Measurements from ENCODE around the gene LGALS14. TPM values are rescaled to one million over a fixed set of nuclear protein-coding genes. Genes with fewer than 3 reads are reported as not detected.

Gene LGALS14
- total RNA-seq, 4 donors from 2014 or later = not detected

DNA sequence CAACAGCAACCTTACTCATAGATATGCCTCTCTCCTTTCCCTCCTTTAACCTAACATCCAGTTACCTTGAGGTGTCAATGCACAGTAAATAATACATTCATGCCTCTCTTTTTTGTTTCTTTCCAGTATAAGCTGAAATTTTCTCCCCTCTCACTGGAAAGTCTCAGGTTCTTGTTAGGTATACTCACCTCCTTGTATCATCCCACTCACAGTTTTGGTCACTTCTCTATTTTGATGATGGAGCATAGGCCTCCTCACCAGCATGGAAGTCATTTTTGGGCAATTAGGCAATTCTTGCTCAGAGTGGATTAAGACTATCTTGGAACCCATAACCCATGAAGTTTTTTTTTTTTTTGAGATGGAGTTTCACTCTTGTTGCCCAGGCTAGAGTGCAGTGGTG is 5.7 kb upstream of the LGALS14 start:
- in situ Hi-C loops (cut with MboI; ENCODE audit: low pct_ligation_motif_present in 1 of 4, low pct_unique_long_range_greater_than_20kb in 1 of 4, low sequenced_read_pairs in 3 of 4) (no loop called here), intact Hi-C loops (cut with DNase I; ENCODE audit: low total_unique reads) (no loop called here)
- TF ChIP-seq POLR2AphosphoS5 (IDR thresholded peaks at IDR 0.05) (no peak), POLR2A (IDR thresholded peaks at IDR 0.05) (no peak), EP300 (IDR thresholded peaks at IDR 0.05; ENCODE audit: low read depth) (no peak)
- TF ChIP-seq, protein P1, sequence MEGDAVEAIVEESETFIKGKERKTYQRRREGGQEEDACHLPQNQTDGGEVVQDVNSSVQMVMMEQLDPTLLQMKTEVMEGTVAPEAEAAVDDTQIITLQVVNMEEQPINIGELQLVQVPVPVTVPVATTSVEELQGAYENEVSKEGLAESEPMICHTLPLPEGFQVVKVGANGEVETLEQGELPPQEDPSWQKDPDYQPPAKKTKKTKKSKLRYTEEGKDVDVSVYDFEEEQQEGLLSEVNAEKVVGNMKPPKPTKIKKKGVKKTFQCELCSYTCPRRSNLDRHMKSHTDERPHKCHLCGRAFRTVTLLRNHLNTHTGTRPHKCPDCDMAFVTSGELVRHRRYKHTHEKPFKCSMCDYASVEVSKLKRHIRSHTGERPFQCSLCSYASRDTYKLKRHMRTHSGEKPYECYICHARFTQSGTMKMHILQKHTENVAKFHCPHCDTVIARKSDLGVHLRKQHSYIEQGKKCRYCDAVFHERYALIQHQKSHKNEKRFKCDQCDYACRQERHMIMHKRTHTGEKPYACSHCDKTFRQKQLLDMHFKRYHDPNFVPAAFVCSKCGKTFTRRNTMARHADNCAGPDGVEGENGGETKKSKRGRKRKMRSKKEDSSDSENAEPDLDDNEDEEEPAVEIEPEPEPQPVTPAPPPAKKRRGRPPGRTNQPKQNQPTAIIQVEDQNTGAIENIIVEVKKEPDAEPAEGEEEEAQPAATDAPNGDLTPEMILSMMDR (IDR thresholded peaks at IDR 0.05) = no peak
- DNase-seq = no peak
- Histone ChIP-seq H3K4me1 (no peaks in the 10 kb centered on the region), H3K27me3 (peaks cover 28% of the 10 kb centered on the region), H3K4me3 (no peak overlapping the region), H3K27ac (no peak overlapping the region), H3K36me3 (no peaks in the 10 kb centered on the region), H3K9me3 (no peaks in the 10 kb centered on the region)

DNA sequence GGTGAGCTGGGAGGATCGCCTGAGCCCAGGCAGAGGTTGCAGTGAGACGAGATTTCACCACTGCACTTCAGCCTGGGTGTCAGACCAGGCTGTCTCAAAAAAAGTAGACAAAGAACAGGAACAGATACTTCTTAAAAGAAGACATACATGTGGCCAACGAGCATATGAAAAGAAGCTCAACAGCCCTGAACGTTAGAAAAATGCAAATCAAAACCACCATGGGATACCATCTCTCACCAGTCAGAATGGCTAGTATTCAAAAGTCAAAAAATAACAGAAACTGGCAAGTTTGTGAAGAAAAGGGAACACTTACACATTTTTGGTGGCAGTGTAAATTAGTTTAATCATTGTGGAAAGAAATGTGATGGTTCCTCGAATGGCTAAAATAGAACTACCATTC is 3.0 kb upstream of the LGALS14 start:
- Histone ChIP-seq H3K4me3 (no peak overlapping the region), H3K4me1 (no peaks in the 10 kb centered on the region), H3K36me3 (no peaks in the 10 kb centered on the region), H3K27me3 (peaks cover 9% of the 10 kb centered on the region), H3K27ac (no peak overlapping the region), H3K9me3 (no peaks in the 10 kb centered on the region)
- TF ChIP-seq, protein P1 (IDR thresholded peaks at IDR 0.05) = no peak
- TF ChIP-seq EP300 (IDR thresholded peaks at IDR 0.05; ENCODE audit: low read depth) = no peak
- no peak for TF ChIP-seq POLR2A (IDR thresholded peaks at IDR 0.05)
- TF ChIP-seq POLR2AphosphoS5 (IDR thresholded peaks at IDR 0.05) = no peak
- intact Hi-C loops (cut with DNase I; ENCODE audit: low total_unique reads) (no loop called here), in situ Hi-C loops (cut with MboI; ENCODE audit: low pct_ligation_motif_present in 1 of 4, low pct_unique_long_range_greater_than_20kb in 1 of 4, low sequenced_read_pairs in 3 of 4) (no loop called here)
- no peak for DNase-seq
- WGBS, 2 donors (ENCODE audit: low coverage in 1 of 2) = 58 to 87% methylated on average over 5 of the region's 5 CpGs

DNA sequence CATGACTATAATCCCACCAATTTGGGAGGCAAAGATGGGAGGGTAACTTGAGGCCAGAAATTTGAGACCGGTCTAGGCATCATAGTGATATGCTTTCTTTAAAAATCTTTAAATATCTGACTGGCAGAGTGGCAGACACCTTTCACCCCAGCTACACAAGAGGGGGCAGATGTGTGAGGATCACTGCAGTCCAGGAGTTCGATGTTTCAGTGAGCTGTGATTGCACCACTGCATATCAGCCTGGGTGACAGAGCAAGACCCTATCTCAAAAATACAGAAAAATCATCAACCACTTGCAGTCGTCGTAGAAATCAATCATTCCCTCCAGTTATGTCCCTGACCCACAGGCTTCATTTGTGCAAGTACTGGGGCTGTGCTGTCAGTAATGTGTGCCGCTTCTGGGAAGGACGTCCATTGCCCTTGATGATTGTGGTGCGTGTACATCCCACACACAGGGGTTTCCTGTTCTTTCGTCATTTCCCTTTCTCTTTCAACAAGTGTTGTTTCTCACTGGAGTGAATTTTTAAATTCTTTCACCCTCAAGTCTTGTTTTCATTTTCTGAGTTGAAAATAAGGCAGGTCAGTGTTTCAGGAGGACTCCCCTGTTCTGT is 1.4 kb downstream of the LGALS14 start:
- Histone ChIP-seq H3K4me1 (no peaks in the 10 kb centered on the region), H3K27ac (no peak overlapping the region), H3K9me3 (no peaks in the 10 kb centered on the region), H3K36me3 (no peaks in the 10 kb centered on the region), H3K4me3 (no peak overlapping the region), H3K27me3 (peaks cover 3% of the 10 kb centered on the region)
- TF ChIP-seq, protein P1 (IDR thresholded peaks at IDR 0.05) = no peak
- TF ChIP-seq EP300 (IDR thresholded peaks at IDR 0.05; ENCODE audit: low read depth) (no peak), POLR2AphosphoS5 (IDR thresholded peaks at IDR 0.05) (no peak), POLR2A (IDR thresholded peaks at IDR 0.05) (no peak)
- intact Hi-C loops (cut with DNase I; ENCODE audit: low total_unique reads) = no loop called here
- in situ Hi-C loops (cut with MboI; ENCODE audit: low pct_ligation_motif_present in 1 of 4, low pct_unique_long_range_greater_than_20kb in 1 of 4, low sequenced_read_pairs in 3 of 4) = no loop called here
- WGBS, 2 donors (ENCODE audit: low coverage in 1 of 2) = 76 to 81% methylated on average over 4 to 8 of the region's 8 CpGs
- no peak for DNase-seq

GRCh38 chr19:39708594-39708993 is 4.3 kb downstream of the LGALS14 start:
- H3K27me3 ChIP-seq = peaks cover 8% of the 10 kb centered on the region
- in situ Hi-C loops (cut with MboI; ENCODE audit: low pct_ligation_motif_present in 1 of 4, low pct_unique_long_range_greater_than_20kb in 1 of 4, low sequenced_read_pairs in 3 of 4) (no loop called here), intact Hi-C loops (cut with DNase I; ENCODE audit: low total_unique reads) (no loop called here)
- no peak overlapping the region for H3K4me3 ChIP-seq
- H3K9me3 ChIP-seq = no peaks in the 10 kb centered on the region
- no peak overlapping the region for H3K27ac ChIP-seq
- 89 to 100% methylated on average over 3 to 6 of the region's 6 CpGs for WGBS, 2 donors (ENCODE audit: low coverage in 1 of 2)
- TF ChIP-seq, protein P1 (IDR thresholded peaks at IDR 0.05) = no peak
- no peak for TF ChIP-seq POLR2A (IDR thresholded peaks at IDR 0.05)
- no peak for TF ChIP-seq EP300 (IDR thresholded peaks at IDR 0.05; ENCODE audit: low read depth)
- TF ChIP-seq POLR2AphosphoS5 (IDR thresholded peaks at IDR 0.05) = no peak
- no peak for DNase-seq
- no peaks in the 10 kb centered on the region for H3K4me1 ChIP-seq
- H3K36me3 ChIP-seq = no peaks in the 10 kb centered on the region

All from transverse colon (tissue), 4 donors.